Lower leg skin (tissue), 3 donors: ENCODE measurements around the gene CLEC17A.

Source experiments
- POLR2A ChIP-seq, 2 donors: fragments of 450-650 bp; IDR thresholded peaks; one replicate each; pipeline ENCODE4 v1.6.1; 2016 to 2017; ENCODE audit warnings: antibody characterized with exemption in 2 of 2, mild to moderate bottlenecking in 1 of 2, moderate library complexity in 1 of 2
- TF ChIP-seq, protein P1 (sequence below), 3 donors: fragments of 450-650 bp; IDR thresholded peaks; one replicate each; pipeline ENCODE4 v1.5.1; 2016; ENCODE audit warnings: antibody characterized with exemption in 3 of 3, mild to moderate bottlenecking in 3 of 3, moderate library complexity in 2 of 3

- TF ChIP-seq, protein P1, sequence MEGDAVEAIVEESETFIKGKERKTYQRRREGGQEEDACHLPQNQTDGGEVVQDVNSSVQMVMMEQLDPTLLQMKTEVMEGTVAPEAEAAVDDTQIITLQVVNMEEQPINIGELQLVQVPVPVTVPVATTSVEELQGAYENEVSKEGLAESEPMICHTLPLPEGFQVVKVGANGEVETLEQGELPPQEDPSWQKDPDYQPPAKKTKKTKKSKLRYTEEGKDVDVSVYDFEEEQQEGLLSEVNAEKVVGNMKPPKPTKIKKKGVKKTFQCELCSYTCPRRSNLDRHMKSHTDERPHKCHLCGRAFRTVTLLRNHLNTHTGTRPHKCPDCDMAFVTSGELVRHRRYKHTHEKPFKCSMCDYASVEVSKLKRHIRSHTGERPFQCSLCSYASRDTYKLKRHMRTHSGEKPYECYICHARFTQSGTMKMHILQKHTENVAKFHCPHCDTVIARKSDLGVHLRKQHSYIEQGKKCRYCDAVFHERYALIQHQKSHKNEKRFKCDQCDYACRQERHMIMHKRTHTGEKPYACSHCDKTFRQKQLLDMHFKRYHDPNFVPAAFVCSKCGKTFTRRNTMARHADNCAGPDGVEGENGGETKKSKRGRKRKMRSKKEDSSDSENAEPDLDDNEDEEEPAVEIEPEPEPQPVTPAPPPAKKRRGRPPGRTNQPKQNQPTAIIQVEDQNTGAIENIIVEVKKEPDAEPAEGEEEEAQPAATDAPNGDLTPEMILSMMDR (IDR thresholded peaks at IDR 0.05) = no peak
- TF ChIP-seq POLR2A (IDR thresholded peaks at IDR 0.05) = no peak
These were observed 16.2 kb upstream of the CLEC17A start for GRCh38 chr19:14566712-14567077.
